CD4-positive, alpha-beta T cell treated with Interleukin-12 subunit alpha and Interleukin-12 subunit beta, for 1 hour (primary cell): ENCODE results near the gene HNRNPC.
A peak's percentile ranks its signal among the peaks of the same experiment; 100 is the strongest.
"Not testable (repeated sequence)": the region's sequence is repeated elsewhere in the genome, so short reads cannot be mapped to it uniquely, and the experiment has no call there.

Source experiments
- DNase-seq: peaks from one replicate; pipeline ENCODE4 v3.0.0-alpha.2; 2020

HNRNPC gene

GRCh38 chr14:21241218-21241819 is 27.9 kb downstream of the HNRNPC start:
- peak; percentile 54 for DNase-seq

DNA sequence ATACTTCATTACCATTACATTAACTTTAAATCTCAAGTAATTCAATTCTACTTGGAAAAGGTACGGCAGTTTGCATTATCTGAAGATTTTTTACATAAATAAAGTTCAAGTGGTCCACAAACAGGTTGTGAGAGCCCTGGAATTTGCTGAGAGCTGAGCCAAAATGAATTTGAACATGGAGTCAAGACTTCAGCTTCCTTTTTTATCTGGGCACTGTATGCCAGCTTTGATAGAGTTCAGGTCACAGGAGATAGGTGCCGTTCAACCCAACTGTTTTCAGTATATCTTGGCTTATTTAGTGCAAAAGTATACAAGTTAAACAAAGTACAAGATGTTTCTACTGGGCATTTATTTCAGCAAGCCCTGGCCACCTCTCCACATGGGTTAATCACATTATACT is 28.8 kb downstream of the HNRNPC start:
- DNase-seq, result no peak

- DNase-seq, result no peak
Observed at GRCh38 chr14:21238823-21239518, 30.3 kb downstream of the HNRNPC start.

DNA sequence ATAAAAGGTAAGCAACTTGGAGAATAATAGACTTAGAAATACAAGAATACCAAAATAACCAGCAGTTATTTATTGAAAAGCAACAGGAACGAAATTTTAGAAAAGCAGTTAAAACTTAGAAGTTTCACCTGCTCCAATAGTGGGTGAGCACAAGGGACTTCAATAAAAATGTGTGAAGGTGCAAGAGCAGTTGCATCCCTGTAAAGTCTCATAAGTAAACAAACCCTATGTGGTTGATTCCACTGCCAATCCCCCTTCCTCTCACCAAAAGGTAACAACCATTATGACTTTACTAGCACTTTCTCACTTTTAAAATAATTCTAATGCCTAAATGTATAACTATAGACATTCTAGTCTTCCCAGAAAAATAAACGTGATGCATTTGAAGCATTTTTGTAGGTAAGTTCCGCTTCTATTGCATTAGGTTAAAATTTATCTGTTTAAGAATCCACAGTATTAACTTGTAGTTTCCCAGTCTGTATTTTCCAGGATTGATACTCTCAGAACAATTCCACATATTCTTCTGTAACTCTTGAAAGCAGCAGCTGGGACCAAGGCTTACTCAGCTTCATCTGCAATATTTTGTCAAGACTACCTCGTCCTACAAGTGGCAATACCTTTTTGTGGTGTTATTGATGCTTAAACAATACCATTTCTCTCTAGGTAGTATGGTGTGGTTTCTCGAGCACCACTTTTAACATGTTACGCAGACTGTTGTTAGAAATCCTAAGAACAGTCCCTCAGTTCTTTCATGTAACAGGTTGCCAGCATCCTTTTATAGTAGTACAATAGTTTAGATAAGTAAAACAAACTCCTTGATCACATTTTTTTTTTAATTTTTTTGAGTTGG is 32.1 kb downstream of the HNRNPC start:
- DNase-seq, result no peak

GRCh38 chr14:21234112-21234511 is 35.1 kb downstream of the HNRNPC start:
- no peak for DNase-seq

- DNase-seq, result no peak
Observed at GRCh38 chr14:21233457-21234076, 35.7 kb downstream of the HNRNPC start.

- DNase-seq, result peak; percentile 60
Observed at GRCh38 chr14:21231020-21231652, 38.1 kb downstream of the HNRNPC start.

GRCh38 chr14:21229821-21230220 is 39.4 kb downstream of the HNRNPC start:
- DNase-seq, result peak; percentile 66

- no peak for DNase-seq
Observed at GRCh38 chr14:21227981-21228380, 41.3 kb downstream of the HNRNPC start.

DNA sequence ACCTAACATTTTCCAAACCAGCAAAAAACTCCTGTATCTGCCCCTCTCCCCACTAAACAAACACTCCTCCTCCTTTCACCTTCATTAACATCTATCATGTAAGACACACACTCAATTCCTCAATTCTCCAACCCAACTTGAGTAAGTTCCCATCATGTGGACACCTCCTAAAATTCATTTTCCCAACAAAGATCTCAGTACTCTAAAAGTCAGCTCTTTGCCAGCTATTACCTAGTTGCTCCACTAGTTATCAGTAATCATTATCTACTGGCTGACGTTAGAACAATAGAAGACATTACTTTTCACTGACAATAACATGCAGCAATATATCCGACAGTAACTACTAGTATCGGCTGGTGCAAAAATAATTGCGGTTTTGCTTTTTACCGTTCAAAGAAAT is 42.1 kb downstream of the HNRNPC start:
- DNase-seq, result no peak

DNA sequence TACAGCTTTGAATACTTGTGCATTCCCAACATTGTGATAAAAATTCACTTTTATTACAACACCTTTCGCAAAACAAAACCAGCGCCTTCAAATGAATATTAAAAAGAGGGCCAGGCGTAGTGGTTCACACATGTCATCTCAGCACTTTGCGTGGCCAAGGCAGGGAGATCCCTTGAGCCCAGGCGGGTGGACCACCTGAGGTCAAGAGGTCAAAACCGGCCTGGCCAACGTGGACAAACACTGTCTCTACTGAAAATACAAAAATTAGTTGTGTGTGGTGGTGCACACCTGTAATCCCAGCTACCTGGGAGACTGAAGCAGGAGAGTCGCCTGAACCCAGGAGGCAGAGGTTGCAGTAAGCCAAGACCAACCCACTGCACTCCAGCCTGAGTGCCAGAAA is 42.8 kb downstream of the HNRNPC start:
- no peak for DNase-seq

DNA sequence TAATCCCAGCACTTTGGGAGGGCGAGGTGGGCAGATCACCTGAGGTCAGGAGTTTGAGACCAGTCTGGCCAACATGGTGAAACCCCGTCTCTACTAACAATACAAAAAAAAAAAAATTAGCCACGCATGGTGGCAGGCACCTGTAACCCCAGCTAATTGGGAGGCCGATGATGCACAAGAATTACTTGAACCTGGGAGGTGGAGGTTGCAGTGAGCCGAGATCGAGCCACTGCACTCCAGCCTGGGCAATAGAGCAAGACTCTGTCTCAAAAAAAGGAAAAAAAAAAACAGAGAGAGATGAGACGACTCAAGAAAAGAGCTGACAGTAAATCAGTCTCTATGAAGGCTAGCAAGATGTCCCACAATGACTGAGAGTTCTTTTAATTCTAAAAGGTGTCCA is 44.1 kb downstream of the HNRNPC start:
- not testable (repeated sequence) for DNase-seq

DNA sequence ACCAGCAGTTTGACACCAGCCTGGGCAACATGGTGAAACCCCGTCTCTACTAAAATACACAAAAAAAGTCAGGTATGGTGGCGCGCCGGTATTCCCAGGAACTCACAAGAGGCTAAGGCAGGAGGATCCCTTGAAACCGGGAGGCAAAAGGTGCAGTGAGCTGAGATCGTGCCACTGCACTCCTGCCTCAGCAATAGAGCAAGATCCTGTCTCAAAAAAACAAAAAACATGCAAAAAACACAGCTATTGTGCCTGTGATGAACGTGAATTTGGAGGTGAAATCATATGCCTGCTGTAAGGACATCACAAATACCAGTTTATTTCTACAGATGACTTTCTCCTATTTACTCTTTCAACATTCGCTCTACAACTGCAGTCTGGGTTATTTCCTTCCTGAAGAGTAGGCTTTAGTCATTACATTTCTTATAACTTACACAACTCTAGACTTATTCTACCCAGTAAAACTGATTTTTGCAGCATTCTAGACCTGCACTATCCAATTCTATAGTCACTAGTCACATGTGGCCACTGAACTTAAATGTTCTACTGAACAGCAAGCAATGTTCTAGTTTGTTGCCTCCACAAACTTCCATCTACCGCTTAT is 48.3 kb downstream of the HNRNPC start:
- no peak for DNase-seq

GRCh38 chr14:21219561-21220111 is 49.6 kb downstream of the HNRNPC start:
- no peak for DNase-seq

- DNase-seq, result no peak
Observed at GRCh38 chr14:21219120-21219519, 50.1 kb downstream of the HNRNPC start.

- peak; percentile 36 for DNase-seq
Observed at GRCh38 chr14:21215879-21216251, 53.4 kb downstream of the HNRNPC start.

- no peak for DNase-seq
Observed at GRCh38 chr14:21215130-21215878, 53.9 kb downstream of the HNRNPC start.

GRCh38 chr14:21213652-21214051 is 55.6 kb downstream of the HNRNPC start:
- DNase-seq, result no peak

DNA sequence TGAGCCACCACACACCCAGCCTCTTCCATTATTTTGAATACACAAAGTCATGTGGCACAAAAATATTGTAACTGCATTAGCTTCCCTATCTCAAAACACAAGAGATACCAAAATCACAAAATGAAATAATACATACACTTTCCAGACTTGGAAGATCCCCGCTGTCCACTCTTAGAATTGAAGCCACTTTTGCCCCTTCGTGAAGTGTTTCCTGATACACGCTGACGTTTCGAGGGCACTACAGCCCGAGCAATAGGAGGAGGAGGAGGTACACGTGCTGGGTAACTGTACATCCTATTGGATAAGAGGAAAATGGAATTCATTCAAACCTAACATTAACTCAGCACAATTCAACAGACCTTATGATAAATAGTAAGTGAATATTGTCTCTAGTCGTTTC is 56.4 kb downstream of the HNRNPC start:
- DNase-seq, result not testable (repeated sequence)

DNA sequence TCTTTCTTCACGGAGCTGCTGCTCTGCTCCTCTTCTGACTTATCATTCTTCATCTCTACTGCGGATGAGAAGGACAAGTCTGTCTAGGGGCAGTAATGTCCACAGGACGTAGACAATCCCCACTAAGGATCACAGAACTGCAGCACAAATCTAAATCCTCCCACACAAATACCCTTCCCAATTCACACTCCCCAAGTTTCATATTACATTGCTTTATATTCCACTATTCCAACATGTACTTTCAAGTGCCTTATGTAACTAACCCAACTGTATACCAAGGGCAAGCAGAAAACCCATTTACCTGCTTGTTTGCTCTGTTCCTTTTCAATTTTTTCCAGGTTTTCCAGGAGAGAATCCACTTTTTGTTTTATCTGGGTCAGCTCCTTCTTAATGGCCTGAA is 57.7 kb downstream of the HNRNPC start:
- no peak for DNase-seq

DNA sequence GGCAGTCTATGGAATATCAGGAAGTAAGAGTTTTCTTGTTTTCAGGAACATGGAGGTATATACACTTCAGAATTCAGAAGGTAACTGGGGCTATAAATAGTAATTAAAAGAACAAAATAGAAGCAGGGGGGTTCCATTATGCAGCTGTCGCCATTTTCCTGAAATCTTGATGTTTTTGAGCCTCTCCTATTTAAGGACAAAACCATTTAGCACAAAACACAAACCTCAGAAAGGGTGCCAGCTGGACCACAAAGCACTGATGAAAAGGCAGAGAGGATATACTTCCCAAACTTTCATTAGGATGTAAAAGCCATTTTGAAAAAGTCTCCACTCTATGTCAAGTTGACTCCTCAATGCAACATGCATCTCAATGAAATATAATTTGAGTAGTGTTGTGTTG is 59.2 kb downstream of the HNRNPC start:
- DNase-seq, result no peak

DNA sequence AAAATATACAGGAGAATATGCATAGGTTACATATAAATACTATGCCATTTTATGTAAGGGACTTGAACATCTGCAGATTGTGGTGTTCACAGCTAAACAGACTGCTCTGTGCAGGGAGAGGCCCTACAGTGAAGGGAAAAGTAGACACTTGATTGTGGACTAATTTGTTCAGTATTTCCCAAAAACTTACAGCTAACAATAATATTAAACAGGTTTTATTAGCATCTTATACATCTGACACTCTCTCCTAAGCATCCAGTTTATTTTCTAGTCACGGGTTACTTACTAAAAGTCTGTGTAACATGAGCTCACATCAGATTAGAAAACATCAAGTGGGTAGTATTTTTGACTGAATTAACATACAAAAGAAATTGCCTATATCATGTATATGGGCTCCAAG is 60.1 kb downstream of the HNRNPC start:
- DNase-seq, result no peak
